ENCODE measurements around the gene CPN2. TPM values are rescaled to one million over a fixed set of nuclear protein-coding genes. Genes with fewer than 3 reads are reported as not detected.

CPN2 gene
- total and polyA plus RNA-seq, 2 donors (not counting 1 experiment from before 2014, with no cell fraction given), result not detected

DNA sequence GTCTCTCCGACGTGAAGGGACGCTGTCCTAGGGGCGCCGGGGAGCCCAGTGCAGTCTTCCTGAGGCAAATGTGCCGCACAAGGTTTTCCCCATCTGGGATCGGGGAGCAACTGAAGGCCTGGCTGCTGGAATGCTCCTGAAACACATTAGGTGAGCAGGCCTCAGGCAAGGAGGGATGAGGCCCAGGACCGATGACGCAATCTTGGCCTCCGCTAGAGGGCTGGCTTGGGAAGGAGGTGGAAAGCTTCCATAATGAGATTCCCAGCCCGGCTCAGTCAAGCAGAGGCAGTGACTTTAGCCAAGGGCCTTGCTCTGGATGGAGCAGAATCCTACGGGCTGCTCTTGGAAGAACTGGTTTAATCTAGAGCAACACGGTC lies 50.8 kb downstream of the CPN2 start:
- no peak for ATAC-seq (ENCODE audit: low read depth)
- Histone ChIP-seq H3K79me2 (ENCODE audit: control insufficient read depth, insufficient read depth, low read length) (no peaks in the 10 kb centered on the region), H4K20me1 (ENCODE audit: control insufficient read depth, insufficient read depth, low read length, poor library complexity, severe bottlenecking) (no peaks in the 10 kb centered on the region), H3K27ac (ENCODE audit: low read length in 2 of 2) (no peak overlapping the region), H3K4me1 (ENCODE audit: control insufficient read depth in 2 of 2, insufficient read depth in 2 of 2, low read length in 2 of 2) (peaks cover 16 to 37% of the 10 kb centered on the region in 2 donors), H3K9me3 (ENCODE audit: control extremely low read depth in 1 of 3, control insufficient read depth in 2 of 3, insufficient read depth in 1 of 3, low read length in 2 of 3) (peaks cover 0 to 28% (median 6%) of the 10 kb centered on the region in 3 donors), H3K4me2 (replicated peaks; ENCODE audit: low read depth, low read length, poor library complexity, severe bottlenecking) (peak overlapping the region; percentile 8), H3K27me3 (replicated peaks in 1 of 4; ENCODE audit: control extremely low read depth in 1 of 4, control insufficient read depth in 3 of 4, insufficient read depth in 4 of 4, low read length in 3 of 4) (peaks cover 0 to 14% (median 9%) of the 10 kb centered on the region in 4 experiments), H3K36me3 (replicated peaks in 1 of 2; ENCODE audit: control extremely low read depth in 1 of 2, control insufficient read depth in 1 of 2, extremely low read depth in 1 of 2, insufficient read depth in 2 of 2, low read length in 1 of 2) (no peaks in the 10 kb centered on the region), H2AFZ (ENCODE audit: insufficient read depth, low read depth, low read length, poor library complexity, severe bottlenecking) (no peak overlapping the region), H3K4me3 (ENCODE audit: control extremely low read depth in 1 of 5, extremely low read depth in 1 of 5, insufficient read depth in 1 of 5, low read depth in 2 of 5, low read length in 4 of 5) (no peak overlapping the region), H3K9ac (ENCODE audit: low read length) (no peak overlapping the region)
- Mint-ChIP-seq H3K4me3 (no peak overlapping the region), H3K27me3 (peaks cover 5% of the 10 kb centered on the region), H3K9me3 (ENCODE audit: insufficient read depth) (no peaks in the 10 kb centered on the region), H3K27ac (no peak overlapping the region), H3K4me1 (peaks cover 17% of the 10 kb centered on the region)
- WGBS (ENCODE audit: insufficient coverage), result 73% methylated on average over 12 of the region's 13 CpGs
- POLR2A ChIA-PET, result no interaction called here
- no peak for TF ChIP-seq CTCF (IDR thresholded peaks at IDR 0.05)
- no peak for TF ChIP-seq EZH2 (IDR thresholded peaks at IDR 0.05; ENCODE audit: borderline replicate concordance, insufficient read depth, low read depth, low read length, poor library complexity, severe bottlenecking)
- DNase-seq, result no peak
- CTCF ChIA-PET, result interaction anchor here (1.0 to 1.7 kb wide), 3 partner anchors 15 to 519 kb away, joined by 3 to 5 read pairs (median 3); no protein-coding TSS in a partner anchor
- intact Hi-C loops (cut with micrococcal nuclease), result loop anchor here (10.0 kb wide), 1 partner anchor 426 kb away; no protein-coding TSS in a partner anchor

- peaks cover 0 to 21% (median 0%) of the 10 kb centered on the region in 3 donors for H3K9me3 ChIP-seq (ENCODE audit: control extremely low read depth in 1 of 3, control insufficient read depth in 2 of 3, insufficient read depth in 1 of 3, low read length in 2 of 3)
- Mint-ChIP-seq H3K9me3 (ENCODE audit: insufficient read depth) (no peaks in the 10 kb centered on the region), H3K27me3 (peaks cover 8% of the 10 kb centered on the region), H3K4me3 (no peak overlapping the region), H3K4me1 (peaks cover 22% of the 10 kb centered on the region), H3K27ac (no peak overlapping the region)
- no peak for DNase-seq
- TF ChIP-seq CTCF (IDR thresholded peaks at IDR 0.05) (no peak), EZH2 (IDR thresholded peaks at IDR 0.05; ENCODE audit: borderline replicate concordance, insufficient read depth, low read depth, low read length, poor library complexity, severe bottlenecking) (no peak)
- CTCF ChIA-PET, result interaction anchor here (0.7 to 1.1 kb wide), 2 partner anchors 11 to 633 kb away, joined by 3 read pairs; no protein-coding TSS in a partner anchor
- no peaks in the 10 kb centered on the region for H4K20me1 ChIP-seq (ENCODE audit: control insufficient read depth, insufficient read depth, low read length, poor library complexity, severe bottlenecking)
- H3K4me3 ChIP-seq (ENCODE audit: control extremely low read depth in 1 of 5, extremely low read depth in 1 of 5, insufficient read depth in 1 of 5, low read depth in 2 of 5, low read length in 4 of 5), result no peak overlapping the region
- intact Hi-C loops (cut with micrococcal nuclease), result no loop called here
- H3K27ac ChIP-seq (ENCODE audit: low read length in 2 of 2), result no peak overlapping the region
- H3K9ac ChIP-seq (ENCODE audit: low read length), result no peak overlapping the region
- H3K79me2 ChIP-seq (ENCODE audit: control insufficient read depth, insufficient read depth, low read length), result no peaks in the 10 kb centered on the region
- H3K27me3 ChIP-seq (replicated peaks in 1 of 4; ENCODE audit: control extremely low read depth in 1 of 4, control insufficient read depth in 3 of 4, insufficient read depth in 4 of 4, low read length in 3 of 4), result peaks cover 0 to 17% (median 6%) of the 10 kb centered on the region in 4 experiments
- H3K36me3 ChIP-seq (replicated peaks in 1 of 2; ENCODE audit: control extremely low read depth in 1 of 2, control insufficient read depth in 1 of 2, extremely low read depth in 1 of 2, insufficient read depth in 2 of 2, low read length in 1 of 2), result no peaks in the 10 kb centered on the region
- no peak overlapping the region for H3K4me2 ChIP-seq (replicated peaks; ENCODE audit: low read depth, low read length, poor library complexity, severe bottlenecking)
- peaks cover 20 to 35% of the 10 kb centered on the region in 2 donors for H3K4me1 ChIP-seq (ENCODE audit: control insufficient read depth in 2 of 2, insufficient read depth in 2 of 2, low read length in 2 of 2)
- H2AFZ ChIP-seq (ENCODE audit: insufficient read depth, low read depth, low read length, poor library complexity, severe bottlenecking), result no peak overlapping the region
- ATAC-seq (ENCODE audit: low read depth), result no peak
- POLR2A ChIA-PET, result no interaction called here
- WGBS (ENCODE audit: insufficient coverage), result 66% methylated on average over 16 of the region's 19 CpGs
Measured at GRCh38 chr3:194298331-194299227, 52.5 kb downstream of the CPN2 start.
